ENCODE data around the gene TSPAN12. TPM values are rescaled to one million over a fixed set of nuclear protein-coding genes. Genes with fewer than 3 reads are reported as not detected.

The TSPAN12 gene
- total and polyA plus RNA-seq, 2 of the 8 experiments (the other 6 are each of a cell fraction or from before 2014, with no cell fraction given): 6.1 to 17.9 TPM

DNA sequence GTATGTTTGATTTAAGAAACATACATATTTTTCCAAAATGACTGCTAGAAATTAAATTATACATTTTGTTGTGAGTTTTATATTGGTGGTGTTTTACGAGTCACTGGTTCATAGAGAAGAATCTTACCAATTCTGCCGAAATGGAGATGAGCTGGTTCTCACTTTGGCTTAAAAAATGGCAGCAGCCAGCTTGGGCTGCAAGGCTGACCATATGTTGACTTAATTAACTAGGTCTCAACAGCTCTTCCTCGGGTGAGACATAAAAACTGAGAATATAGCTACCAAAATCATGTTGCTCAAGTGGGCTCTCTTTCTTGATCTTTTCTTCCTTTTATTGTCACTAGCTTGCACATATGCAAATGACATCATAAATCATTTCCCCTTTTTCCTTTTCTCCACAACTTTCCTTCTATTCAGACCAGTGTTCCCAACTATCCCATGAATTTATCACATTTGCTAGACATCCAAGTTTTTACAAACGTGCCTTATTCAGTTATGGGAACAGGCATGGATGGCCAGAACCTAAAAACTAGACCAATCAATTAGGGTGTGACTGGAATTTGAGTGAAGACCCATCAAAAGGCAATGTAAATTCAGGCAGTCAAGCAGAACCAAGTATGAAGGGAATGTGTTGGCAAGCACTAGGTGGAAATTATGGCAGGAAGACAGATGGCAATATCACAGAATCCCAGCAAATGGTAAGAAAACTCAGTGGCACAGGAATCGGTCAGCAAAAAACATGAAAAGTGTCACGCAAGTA, 6.4 kb upstream of the TSPAN12 start:
- no peaks in the 10 kb centered on the region for H3K4me1 ChIP-seq (replicated peaks in 1 of 4; ENCODE audit: control insufficient read depth in 3 of 4, insufficient read depth in 4 of 4, low read length in 3 of 4)
- H3K18ac ChIP-seq (ENCODE audit: extremely low read depth, low read length): no peak overlapping the region
- no peaks in the 10 kb centered on the region; a peak in 1 of 7 replicates for H3K27me3 ChIP-seq (replicated peaks in 1 of 4; ENCODE audit: control insufficient read depth in 3 of 4, extremely low read depth in 1 of 4, insufficient read depth in 3 of 4, low read length in 3 of 4)
- no peaks in the 10 kb centered on the region for H3K9me3 ChIP-seq (ENCODE audit: insufficient read depth in 2 of 2, low read depth in 1 of 2, low read length in 1 of 2)
- DNase-seq (ENCODE audit: low read depth in 1 of 2, low spot score in 2 of 2) (no peak), FAIRE-seq (no peak)
- no peak overlapping the region for H2AFZ ChIP-seq (ENCODE audit: low read length)
- H3K27ac ChIP-seq (ENCODE audit: low read depth, low read length): no peak overlapping the region
- no peak overlapping the region for H3K4ac ChIP-seq (replicated peaks; ENCODE audit: insufficient read length, low read depth, low read length)
- no peaks in the 10 kb centered on the region for H4K20me1 ChIP-seq (replicated peaks in 1 of 2; ENCODE audit: control insufficient read depth in 1 of 2, insufficient read depth in 2 of 2, low read length in 2 of 2)
- no peak overlapping the region for H3K4me2 ChIP-seq (ENCODE audit: insufficient read depth in 1 of 2, low read depth in 2 of 2, low read length in 2 of 2)
- no peak overlapping the region for H2BK120ac ChIP-seq (replicated peaks; ENCODE audit: low read depth, low read length)
- no peak overlapping the region for H4K5ac ChIP-seq (ENCODE audit: insufficient read length, low read depth, low read length)
- H3K79me2 ChIP-seq (ENCODE audit: control insufficient read depth in 1 of 2, insufficient read depth in 2 of 2, low read length in 2 of 2): no peaks in the 10 kb centered on the region
- no peak overlapping the region for H2BK5ac ChIP-seq (ENCODE audit: low read depth, low read length)
- H3K79me1 ChIP-seq (ENCODE audit: low read depth, low read length): no peaks in the 10 kb centered on the region
- H3K23ac ChIP-seq (ENCODE audit: insufficient read length): no peak overlapping the region
- CTCF ChIA-PET (ENCODE audit: partially characterized antibody): no interaction called here
- no peak overlapping the region for H2AK5ac ChIP-seq (ENCODE audit: low read depth, low read length)
- H3K23me2 ChIP-seq (ENCODE audit: low read depth, low read length): no peaks in the 10 kb centered on the region
- H4K91ac ChIP-seq (replicated peaks; ENCODE audit: insufficient read length, low read length): no peak overlapping the region
- no peaks in the 10 kb centered on the region for H3K36me3 ChIP-seq (ENCODE audit: control insufficient read depth in 2 of 4, insufficient read depth in 4 of 4, low read length in 3 of 4)
- no peak overlapping the region for H3K14ac ChIP-seq (ENCODE audit: insufficient read length)
- no peak overlapping the region for H2BK15ac ChIP-seq (ENCODE audit: low read length)
- H2BK12ac ChIP-seq (ENCODE audit: low read depth, low read length): no peak overlapping the region
- no peak overlapping the region for H3K9ac ChIP-seq (replicated peaks in 1 of 4; ENCODE audit: extremely low read depth in 1 of 4, low read depth in 3 of 4, low read length in 3 of 4)
- POLR2A ChIA-PET (ENCODE audit: partially characterized antibody): no interaction called here
- H3K4me3 ChIP-seq (ENCODE audit: extremely low read depth in 1 of 4, insufficient read depth in 2 of 4, low read depth in 3 of 4, low read length in 4 of 4): no peak overlapping the region
- no peak overlapping the region for H3K56ac ChIP-seq (replicated peaks; ENCODE audit: insufficient read length, low read depth, low read length)
- H4K8ac ChIP-seq (ENCODE audit: extremely low read depth, insufficient read depth, low read length): no peak overlapping the region
- 89% methylated on average over 6 of the region's 6 CpGs; no CpG with 5 or more reads in 1 of the 2 experiments for WGBS, 2 experiments (ENCODE audit: extremely low coverage in 1 of 2, insufficient coverage in 1 of 2, insufficient read length in 1 of 2, insufficient replicate concordance in 2 of 2, low coverage in 1 of 2, low lambda C conversion rate in 2 of 2, missing lambda C conversion rate in 1 of 2)
- H2BK20ac ChIP-seq (ENCODE audit: low read length): no peak overlapping the region
- TF ChIP-seq SP4 (IDR thresholded peaks at IDR 0.05; ENCODE audit: low read length) (no peak), EZH2 (IDR thresholded peaks at IDR 0.05; ENCODE audit: low read depth, low read length, severe bottlenecking) (no peak), KDM4A (IDR thresholded peaks at IDR 0.05; ENCODE audit: low read depth, low read length, severe bottlenecking) (no peak), SIRT6 (IDR thresholded peaks at IDR 0.05; ENCODE audit: low read length) (no peak), TAF7 (optimal IDR thresholded peaks at IDR 0.05; ENCODE audit: borderline replicate concordance, low read depth, low read length) (no peak), RXRA (IDR thresholded peaks at IDR 0.05; ENCODE audit: insufficient read depth, low read depth, low read length) (no peak), JUND (IDR thresholded peaks at IDR 0.05; ENCODE audit: low read length) (no peak)
- TF ChIP-seq, protein P1, sequence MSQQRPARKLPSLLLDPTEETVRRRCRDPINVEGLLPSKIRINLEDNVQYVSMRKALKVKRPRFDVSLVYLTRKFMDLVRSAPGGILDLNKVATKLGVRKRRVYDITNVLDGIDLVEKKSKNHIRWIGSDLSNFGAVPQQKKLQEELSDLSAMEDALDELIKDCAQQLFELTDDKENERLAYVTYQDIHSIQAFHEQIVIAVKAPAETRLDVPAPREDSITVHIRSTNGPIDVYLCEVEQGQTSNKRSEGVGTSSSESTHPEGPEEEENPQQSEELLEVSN (IDR thresholded peaks at IDR 0.05): no peak
- TF ChIP-seq, protein P2, sequence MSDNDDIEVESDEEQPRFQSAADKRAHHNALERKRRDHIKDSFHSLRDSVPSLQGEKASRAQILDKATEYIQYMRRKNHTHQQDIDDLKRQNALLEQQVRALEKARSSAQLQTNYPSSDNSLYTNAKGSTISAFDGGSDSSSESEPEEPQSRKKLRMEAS (IDR thresholded peaks at IDR 0.05): no peak
- TF ChIP-seq, protein P3, sequence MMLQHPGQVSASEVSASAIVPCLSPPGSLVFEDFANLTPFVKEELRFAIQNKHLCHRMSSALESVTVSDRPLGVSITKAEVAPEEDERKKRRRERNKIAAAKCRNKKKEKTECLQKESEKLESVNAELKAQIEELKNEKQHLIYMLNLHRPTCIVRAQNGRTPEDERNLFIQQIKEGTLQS (IDR thresholded peaks at IDR 0.05; ENCODE audit: insufficient read depth, low read depth, low read length): no peak

Data from H1 (cell line).